HepG2 (cell line): ENCODE results near the gene SEBOX. TPM values are rescaled to one million over a fixed set of nuclear protein-coding genes. Genes with fewer than 3 reads are reported as not detected.

Experiments
- ARNT2 ChIP-seq: sonication (generic); formaldehyde crosslinking; IDR thresholded peaks from 2 replicates; pipeline ENCODE4 v1.8.0; 2022; ENCODE audit warnings: mild to moderate bottlenecking, low read depth, missing genetic modification reagents, moderate library complexity
- BRCA1 ChIP-seq: sonication (generic); formaldehyde crosslinking; IDR thresholded peaks from 2 replicates; pipeline ENCODE4 v1.4.0; 2020; ENCODE audit warnings: missing genetic modification reagents
- ESRRA ChIP-seq: sonication (generic); formaldehyde crosslinking; IDR thresholded peaks from 2 replicates; pipeline ENCODE4 v1.5.1; 2020; ENCODE audit warnings: mild to moderate bottlenecking, low read depth, missing genetic modification reagents
- PHF20 ChIP-seq: sonication (generic); formaldehyde crosslinking; IDR thresholded peaks from 2 replicates; pipeline ENCODE4 v1.5.0; 2020; ENCODE audit warnings: mild to moderate bottlenecking, missing genetic modification reagents
- POGK ChIP-seq: sonication (generic); formaldehyde crosslinking; conservative IDR thresholded peaks from 2 replicates; pipeline ENCODE4 v1.8.0; 2022; ENCODE audit warnings: mild to moderate bottlenecking, moderate library complexity, missing genetic modification reagents
- SETDB1 ChIP-seq: sonication (generic); formaldehyde crosslinking; IDR thresholded peaks from 2 replicates; pipeline ENCODE4 v1.5.1; 2020; ENCODE audit warnings: missing genetic modification reagents, mild to moderate bottlenecking, borderline replicate concordance
- TOE1 ChIP-seq: sonication (generic); formaldehyde crosslinking; IDR thresholded peaks from 2 replicates; pipeline ENCODE4 v1.4.0; 2020; ENCODE audit warnings: mild to moderate bottlenecking, missing genetic modification reagents
- ZNF10 ChIP-seq: sonication (generic); formaldehyde crosslinking; IDR thresholded peaks from 2 replicates; pipeline ENCODE4 v1.4.0; 2020; ENCODE audit warnings: mild to moderate bottlenecking, low read depth, missing genetic modification reagents, borderline replicate concordance
- ZNF136 ChIP-seq: sonication (generic); formaldehyde crosslinking; IDR thresholded peaks from 2 replicates; pipeline ENCODE4 v1.8.1; 2022; ENCODE audit warnings: low read depth, mild to moderate bottlenecking, moderate library complexity, missing genetic modification reagents
- ZNF350 ChIP-seq: sonication (generic); formaldehyde crosslinking; IDR thresholded peaks from 2 replicates; pipeline ENCODE4 v1.4.0; 2020; ENCODE audit warnings: mild to moderate bottlenecking, low read depth, missing genetic modification reagents, borderline replicate concordance
- ZNF460 ChIP-seq: sonication (generic); formaldehyde crosslinking; IDR thresholded peaks from 2 replicates; pipeline ENCODE4 v1.5.1; 2020; ENCODE audit warnings: missing genetic modification reagents, mild to moderate bottlenecking, borderline replicate concordance
- ZNF556 ChIP-seq: sonication (generic); formaldehyde crosslinking; IDR thresholded peaks from 2 replicates; pipeline ENCODE4 v1.4.0; 2020; ENCODE audit warnings: mild to moderate bottlenecking, missing genetic modification reagents, borderline replicate concordance
- ZNF564 ChIP-seq: sonication (generic); formaldehyde crosslinking; IDR thresholded peaks from 2 replicates; pipeline ENCODE4 v1.8.1; 2023; ENCODE audit warnings: mild to moderate bottlenecking, missing genetic modification reagents
- ZNF629 ChIP-seq: sonication (generic); formaldehyde crosslinking; conservative IDR thresholded peaks from 2 replicates; pipeline ENCODE4 v1.5.0; 2020; ENCODE audit warnings: missing genetic modification reagents
- ZNF660 ChIP-seq: sonication (generic); formaldehyde crosslinking; IDR thresholded peaks from 2 replicates; pipeline ENCODE4 v1.5.1; 2020; ENCODE audit warnings: mild to moderate bottlenecking, low read depth, missing genetic modification reagents, borderline replicate concordance
- ZNF749 ChIP-seq: sonication (generic); formaldehyde crosslinking; IDR thresholded peaks from 2 replicates; pipeline ENCODE4 v1.8.0; 2022; ENCODE audit warnings: mild to moderate bottlenecking, missing genetic modification reagents, moderate library complexity, borderline replicate concordance
- ZNF839 ChIP-seq: sonication (generic); formaldehyde crosslinking; IDR thresholded peaks from 2 replicates; pipeline ENCODE4 v1.4.0; 2020; ENCODE audit warnings: missing genetic modification reagents, mild to moderate bottlenecking, borderline replicate concordance
- polyA plus RNA-seq, 8 experiments: library from polyadenylated mRNA; depleted of rRNA in 3 of 8; stranded (reverse) in 7 of 8; unstranded in 1 of 8; fragments of >200 nt; fragmentation: Illumina TruSeq in 4 of 8; extraction: Trizol in 4 of 8; gene quantifications; 2 replicates each; pipeline versions ENCODE4 v1.2.1 to v1.2.3, GENCODE V29; 2011 to 2016; ENCODE audit warnings: low read depth in 4 of 8, missing spikeins in 1 of 8, mixed read lengths in 1 of 8; ENCODE audit not compliant: insufficient read depth in 1 of 8
- total RNA-seq, 5 experiments: library from RNA; depleted of rRNA; stranded (reverse); fragments of >200 nt; fragmentation: Illumina TruSeq; extraction: Trizol; gene quantifications; 2 replicates each; pipeline ENCODE4 v1.2.3, GENCODE V29; 2016; ENCODE audit warnings: low read depth in 1 of 5
- TF ChIP-seq, protein P1 (sequence below): sonication (generic); formaldehyde crosslinking; IDR thresholded peaks from 2 replicates; pipeline ENCODE4 v1.8.0; 2022; ENCODE audit warnings: missing genetic modification reagents, mild to moderate bottlenecking, inconsistent platforms, borderline replicate concordance
- TF ChIP-seq, protein P2 (sequence below): sonication (generic); formaldehyde crosslinking; IDR thresholded peaks from 2 replicates; pipeline ENCODE4 v1.5.0; 2020; ENCODE audit warnings: mild to moderate bottlenecking, low read depth, missing genetic modification reagents, borderline replicate concordance
- TF ChIP-seq, protein P3 (sequence below): sonication (generic); formaldehyde crosslinking; IDR thresholded peaks from 2 replicates; pipeline ENCODE4 v1.5.0; 2020; ENCODE audit warnings: missing genetic modification reagents
- TF ChIP-seq, protein P4 (sequence below): sonication (generic); formaldehyde crosslinking; conservative IDR thresholded peaks from 2 replicates; pipeline ENCODE4 v1.4.0; 2020; ENCODE audit warnings: mild to moderate bottlenecking, missing genetic modification reagents, moderate library complexity

SEBOX gene
- total and polyA plus RNA-seq, 2 of the 13 experiments (the other 11 are each of a cell fraction or from before 2014, with no cell fraction given): not detected

DNA sequence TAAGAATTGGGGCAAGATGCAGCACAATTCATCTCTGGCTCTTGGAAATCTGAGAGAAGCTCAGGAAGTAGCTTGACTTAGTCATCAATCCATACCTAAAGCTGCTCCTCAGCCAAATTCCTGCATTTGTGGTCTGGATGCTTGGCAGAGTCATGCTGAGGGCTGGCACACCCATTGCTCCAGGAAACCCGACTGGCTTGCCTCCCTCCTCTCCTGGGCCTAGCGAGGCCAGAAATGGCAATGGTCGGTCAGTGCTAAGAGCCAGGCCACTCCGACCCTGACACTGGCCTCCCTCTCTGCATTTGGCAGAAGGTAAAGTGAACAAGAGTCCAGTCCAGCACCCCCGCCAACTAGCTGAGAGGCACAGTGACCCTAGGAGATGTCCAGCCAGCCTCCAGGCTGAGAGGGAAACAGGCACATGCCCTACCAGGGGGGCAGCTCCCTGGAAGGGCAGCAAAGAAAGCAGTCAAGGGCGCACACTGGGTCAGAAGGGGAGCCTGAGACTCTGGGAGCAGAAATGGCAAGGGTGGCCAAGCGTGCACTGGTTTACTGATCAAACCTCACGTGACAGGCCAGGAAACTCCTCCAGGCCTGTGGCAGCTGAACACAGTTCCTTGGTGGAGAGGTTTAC lies 17.6 kb downstream of the SEBOX start (continued):
- TF ChIP-seq, protein P1, sequence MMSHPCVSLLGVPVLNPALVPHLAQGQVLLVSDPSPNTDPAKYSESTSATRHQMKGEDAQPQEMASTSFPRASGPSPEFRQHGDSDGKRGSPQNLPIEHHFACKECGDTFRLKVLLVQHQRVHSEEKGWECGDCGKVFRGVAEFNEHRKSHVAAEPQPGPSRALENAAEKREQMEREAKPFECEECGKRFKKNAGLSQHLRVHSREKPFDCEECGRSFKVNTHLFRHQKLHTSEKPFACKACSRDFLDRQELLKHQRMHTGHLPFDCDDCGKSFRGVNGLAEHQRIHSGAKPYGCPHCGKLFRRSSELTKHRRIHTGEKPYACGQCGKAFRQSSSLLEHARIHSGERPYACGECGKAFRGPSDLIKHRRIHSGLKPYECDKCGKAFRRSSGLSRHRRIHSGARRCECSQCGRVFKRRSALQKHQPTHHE (CRISPR knock-in tag): no peak
- TF ChIP-seq, protein P2, sequence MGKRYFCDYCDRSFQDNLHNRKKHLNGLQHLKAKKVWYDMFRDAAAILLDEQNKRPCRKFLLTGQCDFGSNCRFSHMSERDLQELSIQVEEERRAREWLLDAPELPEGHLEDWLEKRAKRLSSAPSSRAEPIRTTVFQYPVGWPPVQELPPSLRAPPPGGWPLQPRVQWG (CRISPR knock-in tag): no peak
- TF ChIP-seq ZNF749 (no peak), ESRRA (CRISPR knock-in tag) (no peak), ZNF10 (CRISPR knock-in tag) (no peak), ZNF629 (no peak), ARNT2 (CRISPR knock-in tag) (no peak), BRCA1 (no peak), ZNF564 (CRISPR knock-in tag) (no peak), PHF20 (CRISPR knock-in tag) (no peak), TOE1 (CRISPR knock-in tag) (no peak), ZNF839 (CRISPR knock-in tag) (no peak), ZNF556 (CRISPR knock-in tag) (0 out of 2 replicates have a peak, but pooled peaks have one; percentile 21), ZNF660 (no peak), ZNF350 (no peak), ZNF460 (CRISPR knock-in tag) (no peak), SETDB1 (CRISPR knock-in tag) (no peak), ZNF136 (no peak), POGK (CRISPR knock-in tag) (no peak)
- TF ChIP-seq, protein P3, sequence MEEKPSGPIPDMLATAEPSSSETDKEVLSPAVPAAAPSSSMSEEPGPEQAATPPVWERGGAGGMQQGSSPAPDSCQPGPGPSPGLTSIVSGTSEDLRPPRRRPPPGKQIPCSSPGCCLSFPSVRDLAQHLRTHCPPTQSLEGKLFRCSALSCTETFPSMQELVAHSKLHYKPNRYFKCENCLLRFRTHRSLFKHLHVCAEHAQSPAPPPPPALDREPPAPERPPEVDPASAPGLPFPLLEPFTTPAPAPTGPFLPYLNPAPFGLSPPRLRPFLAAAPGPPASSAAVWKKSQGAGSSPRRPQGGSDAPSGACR: no peak
- TF ChIP-seq, protein P4, sequence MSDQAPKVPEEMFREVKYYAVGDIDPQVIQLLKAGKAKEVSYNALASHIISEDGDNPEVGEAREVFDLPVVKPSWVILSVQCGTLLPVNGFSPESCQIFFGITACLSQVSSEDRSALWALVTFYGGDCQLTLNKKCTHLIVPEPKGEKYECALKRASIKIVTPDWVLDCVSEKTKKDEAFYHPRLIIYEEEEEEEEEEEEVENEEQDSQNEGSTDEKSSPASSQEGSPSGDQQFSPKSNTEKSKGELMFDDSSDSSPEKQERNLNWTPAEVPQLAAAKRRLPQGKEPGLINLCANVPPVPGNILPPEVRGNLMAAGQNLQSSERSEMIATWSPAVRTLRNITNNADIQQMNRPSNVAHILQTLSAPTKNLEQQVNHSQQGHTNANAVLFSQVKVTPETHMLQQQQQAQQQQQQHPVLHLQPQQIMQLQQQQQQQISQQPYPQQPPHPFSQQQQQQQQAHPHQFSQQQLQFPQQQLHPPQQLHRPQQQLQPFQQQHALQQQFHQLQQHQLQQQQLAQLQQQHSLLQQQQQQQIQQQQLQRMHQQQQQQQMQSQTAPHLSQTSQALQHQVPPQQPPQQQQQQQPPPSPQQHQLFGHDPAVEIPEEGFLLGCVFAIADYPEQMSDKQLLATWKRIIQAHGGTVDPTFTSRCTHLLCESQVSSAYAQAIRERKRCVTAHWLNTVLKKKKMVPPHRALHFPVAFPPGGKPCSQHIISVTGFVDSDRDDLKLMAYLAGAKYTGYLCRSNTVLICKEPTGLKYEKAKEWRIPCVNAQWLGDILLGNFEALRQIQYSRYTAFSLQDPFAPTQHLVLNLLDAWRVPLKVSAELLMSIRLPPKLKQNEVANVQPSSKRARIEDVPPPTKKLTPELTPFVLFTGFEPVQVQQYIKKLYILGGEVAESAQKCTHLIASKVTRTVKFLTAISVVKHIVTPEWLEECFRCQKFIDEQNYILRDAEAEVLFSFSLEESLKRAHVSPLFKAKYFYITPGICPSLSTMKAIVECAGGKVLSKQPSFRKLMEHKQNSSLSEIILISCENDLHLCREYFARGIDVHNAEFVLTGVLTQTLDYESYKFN (CRISPR knock-in tag): no peak
